GM12878 (cell line): Measurements from ENCODE around the gene SRGAP1.

Experiments used
- GABPA ChIP-seq: IDR thresholded peaks from 2 replicates; pipeline ENCODE4 v1.6.1; 2014; ENCODE audit warnings: antibody characterized with exemption, low read depth, mild to moderate bottlenecking, inconsistent platforms
- POLR2AphosphoS5 ChIP-seq: IDR thresholded peaks from 2 replicates; pipeline ENCODE4 v1.6.1; 2011; ENCODE audit warnings: mild to moderate bottlenecking, low read length, inconsistent platforms

GRCh38 chr12:63929426-63929825 lies 84.9 kb downstream of the SRGAP1 start:
- TF ChIP-seq GABPA, result no peak
- no peak for TF ChIP-seq POLR2AphosphoS5
